HepG2 (cell line): ENCODE measurements around the gene NF2. TPM values are rescaled to one million over a fixed set of nuclear protein-coding genes. Genes with fewer than 3 reads are reported as not detected.

Experiments used
- ATAC-seq: fragments of 200-7000 bp; cut with Tn5 transposase; 3 replicates; pipeline ENCODE4 v1.9.1; 2020; ENCODE audit warnings: mild to moderate bottlenecking, moderate library complexity
- BruUV-seq: library from RNA; stranded (reverse); fragments of 400-500 nt; replicated peaks from 2 replicates; lab custom pipeline; 2021; lab: Mats Ljungman, UMichigan
- CTCF ChIA-PET: fragments of 300-600 bp; formaldehyde crosslinking; extraction: SDS; loops from one replicate; lab custom pipeline; 2021; ENCODE audit warnings: low total read pairs, inconsistent platforms, low intra/inter-chr PET ratio; lab: Yijun Ruan, JAX
- POLR2A ChIA-PET: fragments of 350-600 bp; sonication (Branson Sonifier 250); formaldehyde crosslinking; loops from one replicate; lab custom pipeline; 2020; ENCODE audit warnings: antibody characterized with exemption, inconsistent platforms; lab: Yijun Ruan, JAX
- DNase-seq: peaks from one replicate; pipeline ENCODE4 v3.0.0-alpha.2; 2015; ENCODE audit warnings: low spot score
- FAIRE-seq: peaks from 3 replicates; lab custom pipeline; 2011; peaks lifted over from hg19 to GRCh38; lab: Jason Lieb, UNC
- H2AFZ ChIP-seq: one replicate; pipeline ENCODE4 v1.6.1; 2011; ENCODE audit warnings: low read length, inconsistent platforms
- H3K27ac ChIP-seq: fragments of 300-600 bp; 3 replicates; pipeline ENCODE4 v1.8.0; 2011; ENCODE audit warnings: mixed run types, mild to moderate bottlenecking, mixed read lengths, low read length, inconsistent platforms; ENCODE audit not compliant: insufficient read depth; ENCODE audit errors: extremely low read length
- H3K27me3 ChIP-seq, 2 experiments: fragments of 200-600 bp in 1 of 2; 2 replicates in 1 of 2; 3 replicates in 1 of 2; pipeline versions ENCODE4 v1.6.0 to v1.8.0; 2011; ENCODE audit warnings: low read length in 2 of 2, mild to moderate bottlenecking in 2 of 2, moderate library complexity in 2 of 2, inconsistent platforms in 1 of 2; ENCODE audit not compliant: insufficient read depth in 2 of 2, control insufficient read depth in 1 of 2
- H3K36me3 ChIP-seq, 2 experiments: fragments of 200-600 bp in 1 of 2; replicated peaks in 1 of 2; 2 replicates in 1 of 2; 3 replicates in 1 of 2; pipeline versions ENCODE4 v1.5.1 to v1.8.0; 2011; ENCODE audit warnings: low read length in 2 of 2, inconsistent platforms in 1 of 2; ENCODE audit not compliant: insufficient read depth in 2 of 2, control insufficient read depth in 1 of 2
- H3K4me1 ChIP-seq: 2 replicates; pipeline ENCODE4 v1.5.1; 2012; ENCODE audit warnings: low read length, inconsistent platforms; ENCODE audit not compliant: insufficient read depth
- H3K4me2 ChIP-seq: 2 replicates; pipeline ENCODE4 v1.6.0; 2011; ENCODE audit warnings: low read depth, low read length, inconsistent platforms
- H3K4me3 ChIP-seq, 3 experiments: fragments of 200-600 bp in 1 of 3; sonication (generic), shearing (Covaris generic) in 1 of 3; replicated peaks in 1 of 3; 2 replicates each; pipeline ENCODE4 v1.5.1; 2011 to 2016; ENCODE audit warnings: low read length in 3 of 3, inconsistent platforms in 2 of 3, low read depth in 2 of 3, mild to moderate bottlenecking in 2 of 3, control low read depth in 1 of 3, mixed read lengths in 1 of 3; ENCODE audit not compliant: insufficient read depth in 1 of 3
- H3K79me2 ChIP-seq: one replicate; pipeline ENCODE4 v1.6.1; 2011; ENCODE audit warnings: low read length, inconsistent platforms; ENCODE audit not compliant: insufficient read depth
- H3K9ac ChIP-seq: 2 replicates; pipeline ENCODE4 v1.6.0; 2011; ENCODE audit warnings: mild to moderate bottlenecking, low read depth, low read length, inconsistent platforms; ENCODE audit not compliant: insufficient read depth
- H3K9me3 ChIP-seq: 2 replicates; pipeline ENCODE4 v1.5.1; 2012; ENCODE audit warnings: mild to moderate bottlenecking, low read length
- H4K20me1 ChIP-seq: 2 replicates; pipeline ENCODE4 v1.6.0; 2011; ENCODE audit warnings: inconsistent platforms, mild to moderate bottlenecking, low read length, moderate library complexity; ENCODE audit not compliant: insufficient read depth
- FOXK1 ChIP-seq: sonication (generic); formaldehyde crosslinking; IDR thresholded peaks from 2 replicates; pipeline ENCODE4 v1.4.0; 2020; ENCODE audit warnings: low read depth, missing genetic modification reagents, borderline replicate concordance
- ZNF331 ChIP-seq: sonication (generic); formaldehyde crosslinking; IDR thresholded peaks from 2 replicates; pipeline ENCODE4 v1.4.0; 2020; ENCODE audit warnings: missing genetic modification reagents
- ZNF569 ChIP-seq: sonication (generic); formaldehyde crosslinking; IDR thresholded peaks from 2 replicates; pipeline ENCODE4 v1.5.0; 2020; ENCODE audit warnings: mild to moderate bottlenecking, missing genetic modification reagents, moderate library complexity, borderline replicate concordance
- WGBS: methylation state at CpG from one replicate; pipeline ENCODE4 v1.1.6; 2017; ENCODE audit warnings: low lambda C conversion rate; 5-methylcytosine and 5-hydroxymethylcytosine counted together
- in situ Hi-C: cut with HindIII; loops from 2 replicates; pipeline ENCODE4 v1.10.0; 2017; ENCODE audit warnings: low pct_unique_long_range_greater_than_20kb; ENCODE audit not compliant: extremely low pct_ligation_motif_present
- intact Hi-C: fragments of 100-400 bp; cut with micrococcal nuclease; formaldehyde crosslinking; loops from one replicate; pipeline ENCODE4 v1.10.0; 2022; ENCODE audit not compliant: unreplicated experiment
- polyA plus RNA-seq, 8 experiments: library from polyadenylated mRNA; depleted of rRNA in 3 of 8; stranded (reverse) in 7 of 8; unstranded in 1 of 8; fragments of >200 nt; fragmentation: Illumina TruSeq in 4 of 8; extraction: Trizol in 4 of 8; gene quantifications; 2 replicates each; pipeline versions ENCODE4 v1.2.1 to v1.2.3, GENCODE V29; 2011 to 2016; ENCODE audit warnings: low read depth in 4 of 8, missing spikeins in 1 of 8, mixed read lengths in 1 of 8; ENCODE audit not compliant: insufficient read depth in 1 of 8
- total RNA-seq, 5 experiments: library from RNA; depleted of rRNA; stranded (reverse); fragments of >200 nt; fragmentation: Illumina TruSeq; extraction: Trizol; gene quantifications; 2 replicates each; pipeline ENCODE4 v1.2.3, GENCODE V29; 2016; ENCODE audit warnings: low read depth in 1 of 5
- TF ChIP-seq, protein P1 (sequence below): sonication (generic); formaldehyde crosslinking; IDR thresholded peaks from 2 replicates; pipeline ENCODE4 v1.5.0; 2020; ENCODE audit warnings: mild to moderate bottlenecking, missing genetic modification reagents, moderate library complexity

NF2 gene
- total and polyA plus RNA-seq, 2 of the 13 experiments (the other 11 are each of a cell fraction or from before 2014, with no cell fraction given): 9.3 to 33.3 TPM

DNA sequence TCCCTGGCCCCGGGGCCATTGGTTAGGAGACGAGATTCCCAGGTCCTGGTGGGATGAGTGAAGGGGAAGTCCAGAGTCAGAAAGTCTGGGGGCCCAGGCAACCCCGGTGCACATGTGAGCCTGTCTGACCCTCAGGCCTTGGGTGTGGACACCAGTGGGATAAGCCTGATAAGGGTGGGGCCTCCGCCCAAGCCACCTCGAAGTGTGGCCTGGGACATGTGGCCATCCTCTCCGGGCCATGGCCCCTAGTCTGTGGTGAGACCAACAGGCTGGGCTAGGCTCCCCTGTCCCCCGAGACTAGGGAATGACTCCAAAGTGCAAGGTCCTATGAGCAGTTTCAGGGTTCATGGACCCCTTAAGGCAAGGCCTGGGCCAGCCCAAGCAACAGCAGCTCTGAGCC is 122.7 kb downstream of the NF2 start:
- peaks cover 12% of the 10 kb centered on the region; the same call in 1 of the 2 replicates for H3K4me1 ChIP-seq
- TF ChIP-seq ZNF331 (CRISPR knock-in tag) (no peak), ZNF569 (CRISPR knock-in tag) (no peak), FOXK1 (CRISPR knock-in tag) (no peak)
- TF ChIP-seq, protein P1, sequence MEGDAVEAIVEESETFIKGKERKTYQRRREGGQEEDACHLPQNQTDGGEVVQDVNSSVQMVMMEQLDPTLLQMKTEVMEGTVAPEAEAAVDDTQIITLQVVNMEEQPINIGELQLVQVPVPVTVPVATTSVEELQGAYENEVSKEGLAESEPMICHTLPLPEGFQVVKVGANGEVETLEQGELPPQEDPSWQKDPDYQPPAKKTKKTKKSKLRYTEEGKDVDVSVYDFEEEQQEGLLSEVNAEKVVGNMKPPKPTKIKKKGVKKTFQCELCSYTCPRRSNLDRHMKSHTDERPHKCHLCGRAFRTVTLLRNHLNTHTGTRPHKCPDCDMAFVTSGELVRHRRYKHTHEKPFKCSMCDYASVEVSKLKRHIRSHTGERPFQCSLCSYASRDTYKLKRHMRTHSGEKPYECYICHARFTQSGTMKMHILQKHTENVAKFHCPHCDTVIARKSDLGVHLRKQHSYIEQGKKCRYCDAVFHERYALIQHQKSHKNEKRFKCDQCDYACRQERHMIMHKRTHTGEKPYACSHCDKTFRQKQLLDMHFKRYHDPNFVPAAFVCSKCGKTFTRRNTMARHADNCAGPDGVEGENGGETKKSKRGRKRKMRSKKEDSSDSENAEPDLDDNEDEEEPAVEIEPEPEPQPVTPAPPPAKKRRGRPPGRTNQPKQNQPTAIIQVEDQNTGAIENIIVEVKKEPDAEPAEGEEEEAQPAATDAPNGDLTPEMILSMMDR (CRISPR knock-in tag): 0 out of 2 replicates have a peak, but pooled peaks have one; percentile 2
- CTCF ChIA-PET: no interaction called here

More for the DNA sequence above, 122.7 kb downstream of the NF2 start:
- Histone ChIP-seq H3K27ac (no peak overlapping the region), H3K9me3 (no peaks in the 10 kb centered on the region), H3K4me3 (no peak overlapping the region; a peak in 1 of 6 replicates), H3K36me3 (peaks cover 0 to 1% of the 10 kb centered on the region in 2 experiments; a peak in 1 of 5 replicates), H3K9ac (no peak overlapping the region), H3K4me2 (0 out of 2 replicates have a peak overlapping the region, but pooled peaks have one; percentile 16), H4K20me1 (0 out of 2 replicates have a peak, but pooled peaks cover 9% of the 10 kb centered on the region), H3K79me2 (no peaks in the 10 kb centered on the region), H3K27me3 (peaks cover 18 to 51% of the 10 kb centered on the region in 2 experiments; a peak in 4 of 5 replicates), H2AFZ (no peak overlapping the region)
- FAIRE-seq: no peak
- 33% methylated on average over 2 of the region's 7 CpGs for WGBS
- BruUV-seq: no TSS peak
- in situ Hi-C loops (no loop called here), intact Hi-C loops (no loop called here)
- DNase-seq: no peak
- POLR2A ChIA-PET: no interaction called here
- ATAC-seq: peak; percentile 2; the same call in 1 of the 3 replicates
